Mucosa of descending colon (tissue), 3 donors: ENCODE data around the gene HECTD3. TPM values are rescaled to one million over a fixed set of nuclear protein-coding genes. Genes with fewer than 3 reads are reported as not detected.

Source experiments
- ATAC-seq: fragments of 200-7000 bp; cut with Tn5 transposase; one replicate; pipeline ENCODE4 v1.9.1; 2020; ENCODE audit warnings: mild to moderate bottlenecking, moderate library complexity
- DNase-seq, 3 donors: peaks; one replicate each; pipeline ENCODE4 v3.0.0-alpha.2; 2020
- H3K36me3 ChIP-seq: fragments of 200-600 bp; one replicate; pipeline ENCODE4 v1.8.0; 2021; ENCODE audit warnings: low read depth, mild to moderate bottlenecking
- H3K4me1 ChIP-seq: fragments of 200-600 bp; one replicate; pipeline ENCODE4 v1.8.0; 2021; ENCODE audit warnings: low read depth, mild to moderate bottlenecking
- H3K4me3 ChIP-seq: fragments of 200-600 bp; one replicate; pipeline ENCODE4 v1.8.0; 2021; ENCODE audit warnings: mild to moderate bottlenecking
- H3K9me3 ChIP-seq: fragments of 200-600 bp; one replicate; pipeline ENCODE4 v1.8.0; 2021; ENCODE audit warnings: mild to moderate bottlenecking
- CTCF ChIP-seq: fragments of 200-600 bp; IDR thresholded peaks from one replicate; pipeline ENCODE4 v1.8.0; 2022; ENCODE audit warnings: antibody characterized with exemption, mild to moderate bottlenecking
- intact Hi-C, 2 donors: fragments of 100-400 bp; cut with DNase I in 1 of 2; cut with micrococcal nuclease in 1 of 2; formaldehyde crosslinking; loops; one replicate each; pipeline versions ENCODE4 v1.11.0 to v1.11.1; 2022; cut with DNase I, micrococcal nuclease
- total RNA-seq, 3 donors: library from RNA; stranded (reverse); fragmentation: NEBNext Ultra II Directional in 2 of 3; extraction: Animal tissue kit (Norgen Biotek cat#: 25700) in 2 of 3; gene quantifications; one replicate each; pipeline versions ENCODE4 v1.2.1 to v1.2.4, GENCODE V29; 2021 to 2023
- donor health status: DM: no; HTN: no; CAD: no; lungs with moderate emphysema.
- donor health status: DM: no; HTN: no; CAD: no.
- donor health status: DM: no; HTN: yes; CAD: no.

Gene HECTD3
- total RNA-seq, 3 donors from 2014 or later = 78.0 to 143 (median 108) TPM

- H3K4me1 ChIP-seq = peaks cover 11% of the 10 kb centered on the region
- no peaks in the 10 kb centered on the region for H3K36me3 ChIP-seq
- DNase-seq (peak in 1 of 3 donors; percentile 40), ATAC-seq (peak; percentile 78)
- intact Hi-C loops = no loop called here
- no peak overlapping the region for H3K4me3 ChIP-seq
- no peaks in the 10 kb centered on the region for H3K9me3 ChIP-seq
- TF ChIP-seq CTCF = no peak
These were observed 27.1 kb upstream of the HECTD3 start for GRCh38 chr1:45038240-45038639.

GRCh38 chr1:45037456-45037855, 26.3 kb upstream of the HECTD3 start:
- intact Hi-C loops = no loop called here
- H3K36me3 ChIP-seq = no peaks in the 10 kb centered on the region
- no peak for TF ChIP-seq CTCF
- no peak overlapping the region for H3K4me3 ChIP-seq
- no peaks in the 10 kb centered on the region for H3K9me3 ChIP-seq
- ATAC-seq = peak; percentile 70
- peaks cover 11% of the 10 kb centered on the region for H3K4me1 ChIP-seq
- DNase-seq = no peak

- H3K4me3 ChIP-seq = no peak overlapping the region
- DNase-seq (no peak), ATAC-seq (no peak)
- H3K9me3 ChIP-seq = no peaks in the 10 kb centered on the region
- no peaks in the 10 kb centered on the region for H3K36me3 ChIP-seq
- TF ChIP-seq CTCF = no peak
- intact Hi-C loops = no loop called here
- peaks cover 11% of the 10 kb centered on the region for H3K4me1 ChIP-seq
These were observed 24.6 kb upstream of the HECTD3 start for GRCh38 chr1:45035631-45036301.

GRCh38 chr1:45033356-45033755, 22.2 kb upstream of the HECTD3 start:
- no peaks in the 10 kb centered on the region for H3K36me3 ChIP-seq

GRCh38 chr1:45032837-45033236, 21.7 kb upstream of the HECTD3 start:
- H3K36me3 ChIP-seq = no peaks in the 10 kb centered on the region
- no peaks in the 10 kb centered on the region for H3K9me3 ChIP-seq
- H3K4me1 ChIP-seq = peaks cover 4% of the 10 kb centered on the region
- no peak for TF ChIP-seq CTCF
- ATAC-seq = no peak
- intact Hi-C loops = no loop called here
- DNase-seq = no peak
- H3K4me3 ChIP-seq = no peak overlapping the region

More at GRCh38 chr1:45033356-45033755, 22.2 kb upstream of the HECTD3 start:
- Histone ChIP-seq H3K4me3 (no peak overlapping the region), H3K9me3 (no peaks in the 10 kb centered on the region), H3K4me1 (peaks cover 9% of the 10 kb centered on the region)
- DNase-seq (no peak), ATAC-seq (no peak)
- intact Hi-C loops = no loop called here
- no peak for TF ChIP-seq CTCF

GRCh38 chr1:45026446-45026845, 15.3 kb upstream of the HECTD3 start:
- Histone ChIP-seq H3K9me3 (no peaks in the 10 kb centered on the region), H3K4me3 (no peak overlapping the region), H3K36me3 (no peaks in the 10 kb centered on the region), H3K4me1 (no peaks in the 10 kb centered on the region)
- intact Hi-C loops = no loop called here
- DNase-seq = no peak
- no peak for ATAC-seq
- no peak for TF ChIP-seq CTCF
